Right lobe of liver (tissue), 4 donors: ENCODE measurements around the gene NID2.

Source experiments
- CTCF ChIP-seq, 4 donors: fragments of 200-600 bp in 3 of 4; fragments of 450-650 bp in 1 of 4; IDR thresholded peaks; one replicate each; pipeline versions ENCODE4 v1.5.1 to v1.8.0; 2016 to 2022; ENCODE audit warnings: antibody characterized with exemption in 4 of 4, mild to moderate bottlenecking in 2 of 4
- POLR2A ChIP-seq: fragments of 450-650 bp; IDR thresholded peaks from one replicate; pipeline ENCODE4 v1.6.1; 2017; ENCODE audit warnings: antibody characterized with exemption, mild to moderate bottlenecking
- donor health status: DM: no; HTN: no; CAD: no.
- donor health status: DM: no; HTN: no; CAD: no.
- donor health status: DM: no; HTN: yes; CAD: no.

- TF ChIP-seq CTCF (IDR thresholded peaks at IDR 0.05) (no peak), POLR2A (no peak)
These were observed 22.4 kb downstream of the NID2 start for GRCh38 chr14:52046376-52046917.
